DOHH2 (cell line): ENCODE results near the gene SUPT5H.

Source experiments
- EZH2phosphoT487 ChIP-seq: fragments of 200-600 bp; sonication (generic); IDR thresholded peaks from 2 replicates; pipeline ENCODE4 v1.6.1; 2017; ENCODE audit warnings: borderline replicate concordance, mild to moderate bottlenecking, antibody characterized with exemption, low read length, moderate library complexity, mixed read lengths
- TF ChIP-seq, protein P1 (sequence below): fragments of 200-600 bp; sonication (generic); IDR thresholded peaks from one replicate; pipeline ENCODE4 v1.5.1; 2014; ENCODE audit warnings: antibody characterized with exemption, mild to moderate bottlenecking, low read depth, low read length; ENCODE audit not compliant: poor library complexity, severe bottlenecking

DNA sequence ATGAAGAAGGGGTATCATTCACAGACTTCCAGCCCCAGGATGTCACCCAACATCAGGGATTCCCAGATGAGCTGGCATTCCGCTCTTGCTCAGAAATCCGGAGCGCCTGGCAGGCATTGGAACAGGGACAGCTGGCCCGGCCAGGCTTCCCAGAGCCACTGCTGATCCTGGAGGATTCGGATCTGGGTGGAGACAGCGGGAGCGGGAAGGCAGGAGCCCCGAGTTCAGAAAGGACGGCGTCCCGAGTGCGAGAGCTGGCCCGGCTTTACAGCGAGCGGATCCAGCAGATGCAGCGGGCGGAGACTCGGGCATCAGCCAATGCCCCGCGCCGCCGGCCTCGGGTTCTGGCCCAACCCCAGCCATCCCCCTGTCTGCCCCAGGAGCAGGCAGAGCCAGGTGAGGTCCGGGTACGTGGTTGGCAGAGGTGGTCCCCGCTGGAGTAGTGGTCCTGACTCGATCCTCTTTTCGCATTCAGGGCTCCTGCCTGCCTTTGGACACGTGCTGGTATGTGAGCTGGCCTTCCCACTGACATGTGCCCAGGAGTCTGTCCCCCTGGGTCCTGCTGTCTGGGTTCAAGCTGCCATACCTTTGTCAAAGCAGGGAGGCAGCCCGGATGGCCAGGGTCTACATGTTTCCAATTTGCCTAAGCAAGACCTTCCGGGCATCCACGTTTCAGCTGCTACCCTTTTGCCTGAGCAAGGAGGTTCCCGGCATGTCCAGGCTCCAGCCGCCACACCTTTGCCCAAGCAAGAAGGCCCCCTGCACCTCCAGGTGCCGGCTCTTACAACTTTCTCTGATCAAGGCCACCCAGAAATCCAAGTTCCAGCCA lies 21.9 kb upstream of the SUPT5H start:
- TF ChIP-seq, protein P1, sequence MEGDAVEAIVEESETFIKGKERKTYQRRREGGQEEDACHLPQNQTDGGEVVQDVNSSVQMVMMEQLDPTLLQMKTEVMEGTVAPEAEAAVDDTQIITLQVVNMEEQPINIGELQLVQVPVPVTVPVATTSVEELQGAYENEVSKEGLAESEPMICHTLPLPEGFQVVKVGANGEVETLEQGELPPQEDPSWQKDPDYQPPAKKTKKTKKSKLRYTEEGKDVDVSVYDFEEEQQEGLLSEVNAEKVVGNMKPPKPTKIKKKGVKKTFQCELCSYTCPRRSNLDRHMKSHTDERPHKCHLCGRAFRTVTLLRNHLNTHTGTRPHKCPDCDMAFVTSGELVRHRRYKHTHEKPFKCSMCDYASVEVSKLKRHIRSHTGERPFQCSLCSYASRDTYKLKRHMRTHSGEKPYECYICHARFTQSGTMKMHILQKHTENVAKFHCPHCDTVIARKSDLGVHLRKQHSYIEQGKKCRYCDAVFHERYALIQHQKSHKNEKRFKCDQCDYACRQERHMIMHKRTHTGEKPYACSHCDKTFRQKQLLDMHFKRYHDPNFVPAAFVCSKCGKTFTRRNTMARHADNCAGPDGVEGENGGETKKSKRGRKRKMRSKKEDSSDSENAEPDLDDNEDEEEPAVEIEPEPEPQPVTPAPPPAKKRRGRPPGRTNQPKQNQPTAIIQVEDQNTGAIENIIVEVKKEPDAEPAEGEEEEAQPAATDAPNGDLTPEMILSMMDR = no peak
- no peak for TF ChIP-seq EZH2phosphoT487
